Fibroblast of villous mesenchyme (primary cell): ENCODE measurements around the gene TAF11L11. TPM values are rescaled to one million over a fixed set of nuclear protein-coding genes. Genes with fewer than 3 reads are reported as not detected.
"Not testable (repeated sequence)": the region's sequence is repeated elsewhere in the genome, so short reads cannot be mapped to it uniquely, and the experiment has no call there.

Source experiments
- DNase-seq: peaks from one replicate; pipeline ENCODE4 v3.0.0-alpha.2; 2010; ENCODE audit warnings: low read depth
- H3K4me3 ChIP-seq: 2 replicates; pipeline ENCODE4 v1.5.1; 2011; ENCODE audit warnings: low read depth, mild to moderate bottlenecking, low read length
- CTCF ChIP-seq: IDR thresholded peaks from 2 replicates; pipeline ENCODE4 v1.5.1; 2012; ENCODE audit warnings: low read depth, mild to moderate bottlenecking, low read length; ENCODE audit not compliant: insufficient read depth
- total RNA-seq: library from RNA; depleted of rRNA; stranded (reverse); fragments of >200 nt; gene quantifications from 2 replicates; pipeline ENCODE4 v1.2.3, GENCODE V29; 2012

The TAF11L11 gene
- not detected in 2 replicates for total RNA-seq

- not testable (repeated sequence) for H3K4me3 ChIP-seq, DNase-seq
Measured at GRCh38 chr5:17603880-17604279, at the start of gene TAF11L11. Gene TAF11L11 (plus strand): TSS chr5:17604183.

- not testable (repeated sequence) for DNase-seq, H3K4me3 ChIP-seq
Measured at GRCh38 chr5:17585658-17586057, 18.3 kb upstream of the TAF11L11 start, which contains the start of gene TAF11L7. Gene TAF11L7 (minus strand): TSS chr5:17585758.

GRCh38 chr5:17590860-17591259 is 13.1 kb upstream of the TAF11L11 start, which contains the start of gene TAF11L8:
Gene TAF11L8 (minus strand): TSS chr5:17590960.
- H3K4me3 ChIP-seq, DNase-seq: not testable (repeated sequence)

- DNase-seq, H3K4me3 ChIP-seq: not testable (repeated sequence)
Measured at GRCh38 chr5:17594255-17594654, 9.7 kb upstream of the TAF11L11 start, which contains the start of gene TAF11L9. Gene TAF11L9 (minus strand): TSS chr5:17594394.

GRCh38 chr5:17597728-17598127 is 6.3 kb upstream of the TAF11L11 start, which contains the start of gene TAF11L10:
Gene TAF11L10 (minus strand): TSS chr5:17597828.
- DNase-seq, H3K4me3 ChIP-seq: not testable (repeated sequence)

- H3K4me3 ChIP-seq = no peak overlapping the region
- no peak for TF ChIP-seq CTCF
- no peak for DNase-seq
Measured at GRCh38 chr5:17604951-17605350, 968 bp downstream of the TAF11L11 start.

GRCh38 chr5:17607461-17607860 is 3.5 kb downstream of the TAF11L11 start:
- DNase-seq, H3K4me3 ChIP-seq: not testable (repeated sequence)

- not testable (repeated sequence) for DNase-seq, H3K4me3 ChIP-seq
Measured at GRCh38 chr5:17610092-17610491, 6.1 kb downstream of the TAF11L11 start, which contains the start of gene TAF11L12. Gene TAF11L12 (plus strand): TSS chr5:17610392.

- no peak for TF ChIP-seq CTCF
- no peak for DNase-seq
Measured at GRCh38 chr5:17614872-17615605, 11.1 kb downstream of the TAF11L11 start.

GRCh38 chr5:17619354-17619753 is 15.4 kb downstream of the TAF11L11 start:
- TF ChIP-seq CTCF = no peak
- H3K4me3 ChIP-seq = no peak overlapping the region
- no peak for DNase-seq

More at GRCh38 chr5:17614872-17615605, 11.1 kb downstream of the TAF11L11 start:
- H3K4me3 ChIP-seq = no peak overlapping the region

- DNase-seq = no peak
- TF ChIP-seq CTCF = no peak
- H3K4me3 ChIP-seq = no peak overlapping the region
Measured at GRCh38 chr5:17620627-17621026, 16.6 kb downstream of the TAF11L11 start.
